ENCODE results near the gene ATXN2.
"Not testable (repeated sequence)": the region's sequence is repeated elsewhere in the genome, so short reads cannot be mapped to it uniquely, and the experiment has no call there.

The ATXN2 gene

GRCh38 chr12:111519937-111520336, 79.2 kb downstream of the ATXN2 start:
- TF ChIP-seq POLR2A (IDR thresholded peaks at IDR 0.05; ENCODE audit: low read depth, low read length) (no peak), TAF1 (IDR thresholded peaks at IDR 0.05; ENCODE audit: low read depth, low read length) (no peak), POLR2AphosphoS5 (IDR thresholded peaks at IDR 0.05; ENCODE audit: low read depth, low read length) (no peak)
- FAIRE-seq = no peak
- no peak for DNase-seq (ENCODE audit: insufficient read length, low spot score)

GRCh38 chr12:111519083-111519482, 80.0 kb downstream of the ATXN2 start:
- DNase-seq (ENCODE audit: insufficient read length, low spot score) (no peak), FAIRE-seq (no peak)
- no peak for TF ChIP-seq SPI1 (IDR thresholded peaks at IDR 0.05; ENCODE audit: low read depth, low read length)
- TF ChIP-seq TAF1 (IDR thresholded peaks at IDR 0.05; ENCODE audit: low read depth, low read length) = no peak
- TF ChIP-seq POLR2AphosphoS5 (IDR thresholded peaks at IDR 0.05; ENCODE audit: low read depth, low read length) = no peak
- no peak for TF ChIP-seq POLR2A (IDR thresholded peaks at IDR 0.05; ENCODE audit: low read depth, low read length)
- no peak for TF ChIP-seq PAX5 (IDR thresholded peaks at IDR 0.05; ENCODE audit: insufficient read depth, low read length, severe bottlenecking)
- TF ChIP-seq POU2F2 (IDR thresholded peaks at IDR 0.05; ENCODE audit: low read depth, low read length) = no peak

- FAIRE-seq; DNase-seq (ENCODE audit: insufficient read length, low spot score): not testable (repeated sequence)
Observed at GRCh38 chr12:111507719-111508118, 91.4 kb downstream of the ATXN2 start.

GRCh38 chr12:111507258-111507657, 91.9 kb downstream of the ATXN2 start:
- not testable (repeated sequence) for FAIRE-seq

GRCh38 chr12:111506260-111506659, 92.9 kb downstream of the ATXN2 start:
- TF ChIP-seq PAX5 (IDR thresholded peaks at IDR 0.05; ENCODE audit: insufficient read depth, low read length, severe bottlenecking) (no peak), POLR2AphosphoS5 (IDR thresholded peaks at IDR 0.05; ENCODE audit: low read depth, low read length) (no peak), TAF1 (IDR thresholded peaks at IDR 0.05; ENCODE audit: low read depth, low read length) (no peak), SPI1 (IDR thresholded peaks at IDR 0.05; ENCODE audit: low read depth, low read length) (no peak), POLR2A (IDR thresholded peaks at IDR 0.05; ENCODE audit: low read depth, low read length) (no peak), POU2F2 (IDR thresholded peaks at IDR 0.05; ENCODE audit: low read depth, low read length) (no peak)
- no peak for FAIRE-seq
- no peak for DNase-seq (ENCODE audit: insufficient read length, low spot score)

More at GRCh38 chr12:111507258-111507657, 91.9 kb downstream of the ATXN2 start:
- DNase-seq (ENCODE audit: insufficient read length, low spot score) = not testable (repeated sequence)

- DNase-seq (ENCODE audit: insufficient read length, low spot score) = no peak
- FAIRE-seq = no peak
- TF ChIP-seq TAF1 (IDR thresholded peaks at IDR 0.05; ENCODE audit: low read depth, low read length) (no peak), POLR2AphosphoS5 (IDR thresholded peaks at IDR 0.05; ENCODE audit: low read depth, low read length) (no peak), PAX5 (IDR thresholded peaks at IDR 0.05; ENCODE audit: insufficient read depth, low read length, severe bottlenecking) (no peak), SPI1 (IDR thresholded peaks at IDR 0.05; ENCODE audit: low read depth, low read length) (no peak), POLR2A (IDR thresholded peaks at IDR 0.05; ENCODE audit: low read depth, low read length) (no peak), POU2F2 (IDR thresholded peaks at IDR 0.05; ENCODE audit: low read depth, low read length) (no peak)
Observed at GRCh38 chr12:111505601-111506036, 93.5 kb downstream of the ATXN2 start.

- TF ChIP-seq POLR2AphosphoS5 (IDR thresholded peaks at IDR 0.05; ENCODE audit: low read depth, low read length) (no peak), POU2F2 (IDR thresholded peaks at IDR 0.05; ENCODE audit: low read depth, low read length) (no peak), PAX5 (IDR thresholded peaks at IDR 0.05; ENCODE audit: insufficient read depth, low read length, severe bottlenecking) (no peak), SPI1 (IDR thresholded peaks at IDR 0.05; ENCODE audit: low read depth, low read length) (no peak), POLR2A (IDR thresholded peaks at IDR 0.05; ENCODE audit: low read depth, low read length) (no peak), TAF1 (IDR thresholded peaks at IDR 0.05; ENCODE audit: low read depth, low read length) (no peak)
- FAIRE-seq (no peak), DNase-seq (ENCODE audit: insufficient read length, low spot score) (no peak)
Observed at GRCh38 chr12:111503116-111503515, 96.0 kb downstream of the ATXN2 start.

GRCh38 chr12:111494676-111495075, 104.4 kb downstream of the ATXN2 start:
- DNase-seq (ENCODE audit: insufficient read length, low spot score) (no peak), FAIRE-seq (no peak)
- TF ChIP-seq POLR2AphosphoS5 (IDR thresholded peaks at IDR 0.05; ENCODE audit: low read depth, low read length) (no peak), PAX5 (IDR thresholded peaks at IDR 0.05; ENCODE audit: insufficient read depth, low read length, severe bottlenecking) (no peak), POLR2A (IDR thresholded peaks at IDR 0.05; ENCODE audit: low read depth, low read length) (no peak), TAF1 (IDR thresholded peaks at IDR 0.05; ENCODE audit: low read depth, low read length) (no peak), SPI1 (IDR thresholded peaks at IDR 0.05; ENCODE audit: low read depth, low read length) (no peak), POU2F2 (IDR thresholded peaks at IDR 0.05; ENCODE audit: low read depth, low read length) (no peak)

- not testable (repeated sequence) for DNase-seq (ENCODE audit: insufficient read length, low spot score); FAIRE-seq
Observed at GRCh38 chr12:111492979-111493378, 106.1 kb downstream of the ATXN2 start.

GRCh38 chr12:111488798-111489197, 110.3 kb downstream of the ATXN2 start:
- no peak for FAIRE-seq
- TF ChIP-seq POU2F2 (IDR thresholded peaks at IDR 0.05; ENCODE audit: low read depth, low read length) (no peak), TAF1 (IDR thresholded peaks at IDR 0.05; ENCODE audit: low read depth, low read length) (no peak), PAX5 (IDR thresholded peaks at IDR 0.05; ENCODE audit: insufficient read depth, low read length, severe bottlenecking) (no peak), SPI1 (IDR thresholded peaks at IDR 0.05; ENCODE audit: low read depth, low read length) (no peak), POLR2AphosphoS5 (IDR thresholded peaks at IDR 0.05; ENCODE audit: low read depth, low read length) (no peak), POLR2A (IDR thresholded peaks at IDR 0.05; ENCODE audit: low read depth, low read length) (no peak)
- DNase-seq (ENCODE audit: insufficient read length, low spot score) = no peak

- FAIRE-seq = no peak
- TF ChIP-seq SPI1 (IDR thresholded peaks at IDR 0.05; ENCODE audit: low read depth, low read length) = no peak
- TF ChIP-seq POU2F2 (IDR thresholded peaks at IDR 0.05; ENCODE audit: low read depth, low read length) = no peak
- no peak for TF ChIP-seq POLR2A (IDR thresholded peaks at IDR 0.05; ENCODE audit: low read depth, low read length)
- TF ChIP-seq TAF1 (IDR thresholded peaks at IDR 0.05; ENCODE audit: low read depth, low read length) = no peak
- no peak for TF ChIP-seq POLR2AphosphoS5 (IDR thresholded peaks at IDR 0.05; ENCODE audit: low read depth, low read length)
- no peak for TF ChIP-seq PAX5 (IDR thresholded peaks at IDR 0.05; ENCODE audit: insufficient read depth, low read length, severe bottlenecking)
- DNase-seq (ENCODE audit: insufficient read length, low spot score) = no peak
Observed at GRCh38 chr12:111488271-111488670, 110.8 kb downstream of the ATXN2 start.
